DND-41 (cell line): Measurements from ENCODE around the gene TOLLIP.

Experiments used
- CTCF ChIP-seq: IDR thresholded peaks from 2 replicates; pipeline ENCODE4 v1.5.1; 2012; ENCODE audit warnings: borderline replicate concordance, low read length, moderate library complexity, mild to moderate bottlenecking; ENCODE audit not compliant: poor library complexity, severe bottlenecking; ENCODE audit errors: extremely low read depth
- EZH2 ChIP-seq: IDR thresholded peaks from 3 replicates; pipeline ENCODE4 v1.6.1; 2012; ENCODE audit warnings: borderline replicate concordance, low read depth, mild to moderate bottlenecking, moderate library complexity, low read length, inconsistent platforms; ENCODE audit not compliant: severe bottlenecking

- TF ChIP-seq CTCF, result no peak
- TF ChIP-seq EZH2, result no peak
Observed at GRCh38 chr11:1297011-1297575, 12.3 kb downstream of the TOLLIP start.
